Lung (tissue), 12 donors: ENCODE results near the gene GLRA2. TPM values are rescaled to one million over a fixed set of nuclear protein-coding genes. Genes with fewer than 3 reads are reported as not detected.
A peak's percentile ranks its signal among the peaks of the same experiment; 100 is the strongest.

ENCODE experiments used
- ATAC-seq: fragments of 200-7000 bp; cut with Tn5 transposase; one replicate; pipeline ENCODE4 v1.9.1; 2020; ENCODE audit warnings: moderate number of reproducible peaks; ENCODE audit not compliant: insufficient read depth, low FRiP score
- DNase-seq, 3 donors: peaks; one replicate each; pipeline ENCODE4 v3.0.0-alpha.2; 2013 to 2017
- H3K27ac ChIP-seq, 2 donors: one replicate each; pipeline ENCODE4 v1.5.1; 2013; ENCODE audit warnings: mild to moderate bottlenecking in 2 of 2, moderate library complexity in 2 of 2, control low read depth in 1 of 2, inconsistent platforms in 1 of 2, low read depth in 1 of 2, low read length in 1 of 2
- H3K27me3 ChIP-seq, 3 donors: one replicate each; pipeline ENCODE4 v1.5.1; 2013; ENCODE audit warnings: low read length in 2 of 3; ENCODE audit not compliant: control insufficient read depth in 3 of 3, insufficient read depth in 3 of 3
- H3K36me3 ChIP-seq, 4 donors: one replicate each; pipeline ENCODE4 v1.5.1; 2013; ENCODE audit warnings: low read length in 4 of 4, mild to moderate bottlenecking in 1 of 4, moderate library complexity in 1 of 4; ENCODE audit not compliant: control insufficient read depth in 4 of 4, insufficient read depth in 4 of 4
- H3K4me1 ChIP-seq, 5 donors: one replicate each; pipeline ENCODE4 v1.5.1; 2013; ENCODE audit warnings: low read length in 5 of 5, mild to moderate bottlenecking in 2 of 5, moderate library complexity in 1 of 5; ENCODE audit not compliant: control insufficient read depth in 5 of 5, insufficient read depth in 5 of 5
- H3K4me3 ChIP-seq: one replicate; pipeline ENCODE4 v1.5.1; 2013; ENCODE audit warnings: mild to moderate bottlenecking, control low read depth, moderate library complexity
- H3K9ac ChIP-seq, 2 donors: one replicate each; pipeline ENCODE4 v1.5.1; 2013; ENCODE audit warnings: low read length in 2 of 2, control low read depth in 1 of 2; ENCODE audit not compliant: insufficient read depth in 1 of 2
- H3K9me3 ChIP-seq, 4 donors: one replicate each; pipeline ENCODE4 v1.5.1; 2013; ENCODE audit warnings: low read length in 3 of 4, mild to moderate bottlenecking in 1 of 4, moderate library complexity in 1 of 4; ENCODE audit not compliant: control insufficient read depth in 4 of 4, insufficient read depth in 3 of 4
- CTCF ChIP-seq: IDR thresholded peaks from 2 replicates; pipeline ENCODE4 v1.5.1; 2012; ENCODE audit warnings: mild to moderate bottlenecking; ENCODE audit errors: control extremely low read depth, extremely low read depth
- WGBS, 2 donors: extraction: QIAGEN DNeasy Blood & Tissue Kit; methylation state at CpG; one replicate each; pipeline ENCODE4 v1.1.7; 2013; 5-methylcytosine and 5-hydroxymethylcytosine counted together
- polyA plus RNA-seq, 2 donors: library from polyadenylated mRNA; stranded (reverse); fragments of 200-250 nt; gene quantifications; one replicate each; pipeline ENCODE4 v1.2.1, GENCODE V29; 2013
- total RNA-seq, 2 donors: library from RNA; depleted of rRNA in 1 of 2; stranded (reverse); fragments of >200 nt in 1 of 2; gene quantifications; one replicate each; pipeline ENCODE4 v1.2.1, GENCODE V29; 2014 to 2021
- donor health status: control.
- donor health status: control.
- donor health status: Bipolar disorder and iron deficiency.
- donor health status: healthy.
- donor health status: DM: yes; HTN: yes; CAD: no.

GLRA2 gene
- total and polyA plus RNA-seq, 4 donors: 0.60 TPM; not detected in 3

GRCh38 chrX:14496674-14497073, 32.7 kb upstream of the GLRA2 start:
- H3K36me3 ChIP-seq: no peaks in the 10 kb centered on the region
- DNase-seq (no peak), ATAC-seq (no peak)
- H3K4me1 ChIP-seq: peaks cover 0 to 2% (median 0%) of the 10 kb centered on the region in 5 donors
- peaks cover 0 to 19% (median 15%) of the 10 kb centered on the region in 3 donors for H3K27me3 ChIP-seq
- no peaks in the 10 kb centered on the region for H3K9me3 ChIP-seq
- TF ChIP-seq CTCF: no peak
- H3K4me3 ChIP-seq: no peak overlapping the region
- 57 to 67% methylated on average over 3 of the region's 3 CpGs for WGBS, 2 donors
- H3K27ac ChIP-seq: no peak overlapping the region
- no peak overlapping the region for H3K9ac ChIP-seq

GRCh38 chrX:14497184-14497666, 32.1 kb upstream of the GLRA2 start:
- no peak for TF ChIP-seq CTCF
- Histone ChIP-seq H3K4me3 (no peak overlapping the region), H3K36me3 (no peaks in the 10 kb centered on the region), H3K27me3 (peaks cover 0 to 19% (median 12%) of the 10 kb centered on the region in 3 donors), H3K4me1 (peaks cover 0 to 2% (median 0%) of the 10 kb centered on the region in 5 donors), H3K9ac (peak overlapping the region in 1 of 2 donors; percentile 23), H3K9me3 (no peaks in the 10 kb centered on the region), H3K27ac (peak overlapping the region in 1 of 2 donors; percentile 26)
- DNase-seq: peak in 2 of 3 donors; percentile 38 to 63
- ATAC-seq: no peak
- WGBS, 2 donors: 2 to 8% methylated on average over 4 of the region's 4 CpGs

GRCh38 chrX:14501327-14501726, 28.0 kb upstream of the GLRA2 start:
- Histone ChIP-seq H3K27ac (no peak overlapping the region), H3K4me1 (peaks cover 0 to 7% (median 0%) of the 10 kb centered on the region in 5 donors), H3K36me3 (no peaks in the 10 kb centered on the region), H3K27me3 (peaks cover 0 to 14% (median 9%) of the 10 kb centered on the region in 3 donors), H3K4me3 (no peak overlapping the region), H3K9ac (no peak overlapping the region), H3K9me3 (no peaks in the 10 kb centered on the region)
- 63 to 83% methylated on average over 5 of the region's 5 CpGs for WGBS, 2 donors
- no peak for TF ChIP-seq CTCF
- ATAC-seq (no peak), DNase-seq (peak; percentile 26 to 73 (median 46))
